Fibroblast of skin of back (primary cell): Measurements from ENCODE around the gene STX19.
A peak's percentile ranks its signal among the peaks of the same experiment; 100 is the strongest.

Experiments
- DNase-seq: peaks from one replicate; pipeline ENCODE4 v3.0.0-alpha.2; 2013

STX19 gene

GRCh38 chr3:94026623-94027022 lies 1.8 kb downstream of the STX19 start:
- no peak for DNase-seq

GRCh38 chr3:94024385-94024784 lies 4.0 kb downstream of the STX19 start:
- peak; percentile 68 for DNase-seq

- DNase-seq, result no peak
Observed at GRCh38 chr3:94020293-94020692, 8.1 kb downstream of the STX19 start.

GRCh38 chr3:94019659-94020058 lies 8.7 kb downstream of the STX19 start:
- no peak for DNase-seq

- no peak for DNase-seq
Observed at GRCh38 chr3:94015025-94015424, 13.4 kb downstream of the STX19 start.

GRCh38 chr3:94012185-94012584 lies 16.2 kb downstream of the STX19 start:
- DNase-seq, result no peak

GRCh38 chr3:94011233-94011711 lies 17.1 kb downstream of the STX19 start:
- DNase-seq, result no peak

GRCh38 chr3:94009608-94010007 lies 18.8 kb downstream of the STX19 start:
- no peak for DNase-seq

GRCh38 chr3:94008253-94008652 lies 20.1 kb downstream of the STX19 start:
- no peak for DNase-seq

- peak; percentile 63 for DNase-seq
Observed at GRCh38 chr3:94004301-94004910, 24.0 kb downstream of the STX19 start.

GRCh38 chr3:94001827-94002495 lies 26.4 kb downstream of the STX19 start:
- DNase-seq, result no peak

- DNase-seq, result no peak
Observed at GRCh38 chr3:94001191-94001590, 27.2 kb downstream of the STX19 start.

- no peak for DNase-seq
Observed at GRCh38 chr3:93994056-93994455, 34.3 kb downstream of the STX19 start.

GRCh38 chr3:93992207-93992606 lies 36.2 kb downstream of the STX19 start:
- DNase-seq, result no peak

GRCh38 chr3:93991631-93992030 lies 36.8 kb downstream of the STX19 start:
- DNase-seq, result no peak

GRCh38 chr3:93989241-93989640 lies 39.2 kb downstream of the STX19 start:
- peak; percentile 19 for DNase-seq

GRCh38 chr3:93988764-93989163 lies 39.6 kb downstream of the STX19 start:
- no peak for DNase-seq

GRCh38 chr3:93988283-93988682 lies 40.1 kb downstream of the STX19 start:
- peak; percentile 33 for DNase-seq

- DNase-seq, result no peak
Observed at GRCh38 chr3:93984618-93985017, 43.8 kb downstream of the STX19 start.

GRCh38 chr3:93983408-93983807 lies 45.0 kb downstream of the STX19 start:
- DNase-seq, result no peak

- no peak for DNase-seq
Observed at GRCh38 chr3:93981649-93982048, 46.7 kb downstream of the STX19 start.

GRCh38 chr3:93979850-93980676 lies 48.3 kb downstream of the STX19 start, which contains the start of gene ARL13B:
Gene ARL13B, plus strand, starts transcription at chr3:93980155. Its CDS starts 269 bp downstream, at chr3:93980424.
- DNase-seq, result peak; percentile 99
